ENCODE data around the gene BAG5.

Gene BAG5

GRCh38 chr14:103507751-103508150 is 54.7 kb downstream of the BAG5 start:
- no peak for DNase-seq

All from stimulated activated CD4-positive, alpha-beta T cell treated with anti-CD3 and anti-CD28 coated beads, Interleukin-2, amount 100 ng/mL, for 48 hours (primary cell).